GM18909 (cell line): ENCODE measurements around the gene AGAP1.

Experiments
- ATAC-seq: cut with Tn5 transposase; IDR thresholded peaks from one replicate; pipeline ENCODE4 v1.9.1; 2021; ENCODE audit warnings: mild to moderate bottlenecking; ENCODE audit not compliant: unreplicated experiment, poor library complexity

The AGAP1 gene

DNA sequence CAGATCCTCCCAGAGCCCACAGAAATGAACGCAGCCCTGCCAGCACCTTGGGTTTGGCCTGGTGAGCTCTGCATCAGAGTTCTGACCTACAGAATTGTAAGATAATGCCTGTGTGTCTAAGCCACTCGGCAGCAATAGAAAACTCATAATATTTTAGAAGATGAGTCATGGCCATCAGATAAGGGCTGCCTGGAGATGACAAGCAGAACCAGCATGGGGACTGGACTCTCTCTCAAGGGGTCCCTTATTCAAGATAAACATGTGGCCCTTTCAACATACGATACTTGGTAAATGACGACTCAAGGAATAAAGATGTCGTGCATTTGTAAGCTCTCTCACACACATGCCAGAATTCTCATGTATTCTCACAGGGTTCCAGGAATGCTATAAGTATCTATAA, 8.5 kb upstream of the AGAP1 start:
- ATAC-seq: no peak

DNA sequence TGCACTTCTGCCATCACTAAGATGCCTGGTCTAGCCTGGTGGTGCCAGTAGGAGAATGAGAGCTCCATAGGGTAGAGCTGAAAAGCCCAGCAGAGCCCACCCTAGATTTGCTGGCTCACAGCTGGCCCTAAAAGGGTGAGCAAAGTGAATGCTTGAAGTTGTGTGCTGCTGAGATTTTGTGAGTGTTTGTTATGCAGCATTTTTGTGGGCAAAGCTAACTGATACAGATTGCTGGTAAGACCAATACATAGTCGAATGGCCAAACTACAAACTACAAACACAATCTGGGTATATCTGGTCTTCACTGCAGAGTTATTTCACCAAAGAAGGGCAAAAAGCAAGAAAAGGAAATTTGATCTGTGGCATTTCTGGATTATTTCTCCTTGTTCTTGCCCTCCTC, 7.1 kb upstream of the AGAP1 start:
- no peak for ATAC-seq

DNA sequence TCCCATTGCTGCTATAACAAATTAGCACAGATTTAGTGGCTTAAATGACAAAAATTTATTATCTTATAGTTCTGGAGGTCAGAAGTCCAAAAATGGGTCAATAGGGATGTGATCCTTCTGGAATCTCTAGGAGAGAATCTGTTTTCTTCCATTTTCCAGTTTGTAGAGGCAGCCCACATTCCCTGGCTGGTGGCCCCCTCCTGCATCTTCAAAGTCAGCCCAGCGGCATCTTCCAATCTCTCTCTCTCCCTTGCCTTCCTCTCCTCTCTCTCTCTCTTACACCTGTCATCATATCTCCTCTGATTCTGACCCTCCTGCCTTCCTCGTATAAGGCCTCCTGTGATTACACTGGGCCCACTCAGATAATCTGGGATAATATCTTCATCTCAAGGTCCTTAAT, 3.9 kb upstream of the AGAP1 start:
- ATAC-seq: no peak

DNA sequence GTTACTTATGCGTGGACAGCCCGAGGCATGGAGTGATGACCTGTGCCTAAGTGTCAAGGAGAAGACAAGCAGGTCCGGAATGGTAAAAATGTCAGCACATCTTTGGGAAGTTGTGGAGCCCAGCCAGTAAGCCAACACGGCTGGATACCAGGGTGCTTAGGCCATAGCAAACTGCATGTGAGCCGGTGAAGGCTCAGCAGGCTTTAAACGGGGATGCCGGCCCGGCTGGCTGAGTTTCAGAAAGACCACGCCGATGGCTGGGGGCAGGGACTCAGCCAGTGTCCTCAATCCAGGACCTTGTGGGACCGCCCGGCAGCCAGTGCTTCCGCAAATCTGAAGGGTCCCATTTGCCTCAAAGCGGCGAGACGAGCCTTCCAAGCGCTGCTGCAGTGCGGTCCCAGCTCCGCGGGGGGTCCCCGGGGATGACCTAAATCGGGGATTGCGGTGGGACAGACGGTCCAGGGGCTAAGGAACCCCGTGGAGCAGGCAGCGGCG, 946 bp upstream of the AGAP1 start:
- ATAC-seq: no peak

DNA sequence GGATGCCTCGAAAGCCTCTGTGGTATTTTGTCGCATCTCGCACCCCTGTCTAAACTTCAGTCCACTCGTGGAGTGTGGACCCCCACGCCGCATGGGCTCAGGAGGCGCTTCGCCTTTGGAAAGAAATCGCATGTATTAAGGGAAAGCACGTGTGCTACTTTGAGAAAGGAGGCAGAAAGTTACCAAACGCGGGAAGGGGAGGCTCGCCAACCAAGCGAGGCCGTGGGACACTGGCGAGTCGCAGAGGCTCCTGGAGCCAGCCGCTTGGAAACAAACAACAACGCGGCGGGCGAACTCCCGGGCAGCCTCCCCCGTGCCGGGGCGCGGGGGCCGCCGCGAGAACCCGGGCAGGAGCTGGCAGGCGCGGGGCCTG, 455 bp upstream of the AGAP1 start:
- ATAC-seq: no peak

DNA sequence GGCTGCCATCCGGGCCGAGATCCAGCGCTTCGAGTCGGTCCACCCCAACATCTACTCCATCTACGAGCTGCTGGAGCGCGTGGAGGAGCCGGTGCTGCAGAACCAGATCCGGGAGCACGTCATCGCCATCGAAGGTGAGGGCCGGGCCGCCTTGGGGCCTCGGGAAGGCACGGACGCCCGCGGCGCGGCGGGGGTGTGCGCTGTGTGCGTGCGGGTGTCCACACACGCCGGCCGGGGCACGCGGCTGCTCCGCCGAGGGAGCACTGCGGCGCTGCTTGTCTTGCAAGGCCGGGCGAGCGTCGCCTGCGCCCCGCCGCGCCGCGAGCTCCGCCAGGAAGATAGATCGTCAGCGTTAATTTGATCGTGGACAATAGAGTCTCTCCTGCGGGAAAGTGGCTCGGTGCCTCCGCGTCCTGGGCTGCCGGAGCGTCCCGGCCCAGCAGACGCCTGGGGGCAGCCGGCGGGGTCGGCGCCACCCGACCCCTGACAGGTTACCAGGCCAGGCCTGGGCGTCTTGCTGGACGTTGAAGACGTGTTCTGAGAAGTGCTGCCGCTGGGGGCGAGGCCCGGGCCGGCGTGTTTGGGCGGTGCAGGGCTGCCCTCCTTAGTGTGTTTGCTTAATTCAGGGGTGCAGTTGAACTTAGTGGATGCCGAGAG, 1.0 kb downstream of the AGAP1 start:
- ATAC-seq: no peak

DNA sequence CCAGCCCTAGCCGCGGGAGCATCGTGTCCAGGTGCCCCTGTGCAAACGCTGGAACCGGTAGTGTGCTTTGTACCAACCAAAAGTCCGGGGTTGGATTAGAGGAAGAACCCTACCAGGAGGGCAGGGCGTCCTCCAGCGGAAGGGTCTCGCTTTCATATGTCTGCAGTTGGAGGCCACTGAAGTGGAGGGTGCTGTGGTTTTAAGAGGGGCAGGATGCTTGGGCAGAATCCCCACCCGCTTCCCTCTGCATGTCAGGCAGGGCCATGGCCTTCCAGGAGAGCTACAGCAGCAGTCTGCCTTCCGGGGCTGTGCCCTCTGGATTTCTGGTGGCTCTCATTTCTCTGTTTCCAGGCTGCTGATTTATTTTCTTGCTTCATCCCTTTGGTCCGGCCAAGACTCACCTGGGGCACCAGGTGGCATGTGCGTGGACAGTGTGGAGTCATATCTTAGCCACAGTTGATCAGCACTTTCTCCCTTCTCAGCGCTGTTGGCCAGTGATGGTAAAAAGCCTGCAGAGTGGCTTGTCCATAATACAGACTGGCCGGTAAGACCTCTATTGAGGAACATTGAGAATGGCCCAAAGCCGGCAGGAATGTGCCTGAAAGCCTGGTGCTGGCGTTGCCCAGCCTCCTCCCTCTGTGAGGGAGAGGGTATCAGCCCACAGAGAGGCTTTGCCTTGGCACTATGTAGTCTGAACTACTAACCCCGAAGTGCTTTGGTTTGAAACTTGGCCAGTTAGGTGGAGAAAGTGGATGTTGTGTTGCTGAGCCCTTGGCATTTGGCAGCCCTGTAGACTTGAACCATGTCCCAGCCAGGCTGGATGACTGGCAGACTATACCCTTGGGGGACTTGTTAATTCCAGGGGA, 1.8 kb downstream of the AGAP1 start:
- no peak for ATAC-seq

DNA sequence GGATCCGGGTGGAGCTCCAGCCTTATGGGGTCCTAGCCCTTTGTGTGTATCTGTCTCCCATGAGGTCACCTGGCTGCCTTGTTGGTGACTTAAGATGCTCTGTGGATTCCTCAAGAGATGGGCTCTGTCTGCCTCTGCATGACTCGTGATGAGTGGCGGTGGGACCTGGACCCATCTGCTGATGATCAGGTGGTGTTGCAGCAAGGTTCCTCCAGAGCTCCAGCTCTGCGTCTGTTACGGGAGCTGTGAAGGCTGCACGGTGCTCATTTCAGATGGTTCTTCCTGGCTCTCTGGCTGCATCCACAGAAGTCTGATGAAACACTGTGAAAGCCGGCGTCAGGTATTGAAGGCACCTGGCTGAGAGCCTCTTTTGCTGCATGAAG, 2.4 kb downstream of the AGAP1 start:
- ATAC-seq: no peak

DNA sequence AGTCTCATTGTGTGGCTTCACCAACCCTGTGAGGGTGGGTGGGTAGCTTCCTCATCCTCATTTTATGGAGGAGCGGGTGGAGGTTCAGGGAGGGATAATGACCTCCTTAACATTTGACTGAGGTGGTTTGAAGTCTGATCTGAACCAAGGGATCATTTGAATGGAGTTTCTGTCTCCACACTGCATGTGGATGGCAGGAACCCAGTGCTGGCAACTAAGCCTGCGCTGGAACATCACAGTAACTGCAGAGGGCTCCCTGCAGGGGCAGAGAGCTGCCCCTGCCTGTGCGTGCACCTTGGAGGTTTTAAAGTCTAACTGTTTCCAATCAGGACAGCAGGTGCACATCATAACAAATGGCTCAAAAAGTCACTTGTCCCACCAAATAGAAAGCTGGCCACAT, 3.3 kb downstream of the AGAP1 start:
- no peak for ATAC-seq

DNA sequence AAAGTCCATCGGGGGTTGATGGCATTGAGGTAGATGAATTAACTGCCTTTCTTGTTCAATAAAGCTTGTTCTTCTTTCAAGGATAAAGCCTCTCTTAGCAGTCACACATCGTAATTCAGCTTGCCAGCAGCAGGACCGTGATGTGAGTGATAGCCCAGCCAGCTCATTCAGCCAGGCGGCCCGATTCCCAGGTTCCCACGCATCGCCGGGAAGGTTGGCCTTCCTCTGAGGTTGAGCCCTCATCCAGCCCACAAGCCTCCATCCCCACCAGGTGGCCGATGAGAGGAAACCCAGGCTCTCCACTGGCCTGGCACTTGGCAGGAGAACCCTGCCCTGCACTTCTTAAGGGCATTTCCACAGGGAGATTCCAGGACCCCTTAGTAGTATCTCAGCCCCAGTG, 4.7 kb downstream of the AGAP1 start:
- no peak for ATAC-seq

DNA sequence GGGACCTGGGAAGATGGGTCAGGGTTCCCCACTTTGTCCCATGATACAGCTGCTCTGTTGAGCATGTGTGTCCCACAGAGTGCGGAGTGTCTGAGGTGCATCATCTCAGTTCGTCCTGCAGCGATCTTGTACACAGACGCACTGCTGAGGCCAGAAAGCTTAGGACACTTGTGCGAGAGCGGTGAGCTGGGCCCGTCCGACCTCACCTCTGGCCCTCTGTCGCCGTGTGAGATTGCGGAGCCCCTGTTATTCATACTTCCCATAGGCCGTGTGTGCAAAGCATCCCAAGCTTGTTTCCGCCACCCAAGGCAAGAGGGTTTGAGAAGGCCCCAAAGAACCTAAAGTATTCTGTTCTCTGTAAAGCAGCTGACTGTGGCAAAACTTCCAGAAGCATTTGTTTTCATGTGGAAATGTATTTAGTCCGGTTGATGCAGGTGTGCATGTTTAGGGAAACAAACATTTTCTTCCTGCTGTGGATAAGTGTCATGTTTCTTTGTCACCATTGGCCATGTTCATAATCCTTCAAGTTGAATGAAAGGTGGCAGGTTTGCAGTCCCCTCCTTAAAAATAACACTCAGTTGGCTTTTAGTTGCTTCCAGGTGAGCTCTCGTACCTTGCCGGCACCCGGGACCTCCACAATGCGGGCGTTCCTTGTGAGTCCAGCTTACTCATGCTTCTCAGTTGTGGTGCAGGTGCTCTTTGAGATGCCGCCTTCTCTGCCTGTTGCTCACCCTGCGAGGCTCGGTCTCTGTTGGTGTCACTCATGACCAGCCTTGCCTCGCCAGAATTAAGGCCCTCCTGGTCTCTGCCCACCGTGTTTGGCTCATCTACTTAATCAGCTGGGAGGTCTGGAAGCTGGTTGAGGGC, 5.3 kb downstream of the AGAP1 start:
- no peak for ATAC-seq

DNA sequence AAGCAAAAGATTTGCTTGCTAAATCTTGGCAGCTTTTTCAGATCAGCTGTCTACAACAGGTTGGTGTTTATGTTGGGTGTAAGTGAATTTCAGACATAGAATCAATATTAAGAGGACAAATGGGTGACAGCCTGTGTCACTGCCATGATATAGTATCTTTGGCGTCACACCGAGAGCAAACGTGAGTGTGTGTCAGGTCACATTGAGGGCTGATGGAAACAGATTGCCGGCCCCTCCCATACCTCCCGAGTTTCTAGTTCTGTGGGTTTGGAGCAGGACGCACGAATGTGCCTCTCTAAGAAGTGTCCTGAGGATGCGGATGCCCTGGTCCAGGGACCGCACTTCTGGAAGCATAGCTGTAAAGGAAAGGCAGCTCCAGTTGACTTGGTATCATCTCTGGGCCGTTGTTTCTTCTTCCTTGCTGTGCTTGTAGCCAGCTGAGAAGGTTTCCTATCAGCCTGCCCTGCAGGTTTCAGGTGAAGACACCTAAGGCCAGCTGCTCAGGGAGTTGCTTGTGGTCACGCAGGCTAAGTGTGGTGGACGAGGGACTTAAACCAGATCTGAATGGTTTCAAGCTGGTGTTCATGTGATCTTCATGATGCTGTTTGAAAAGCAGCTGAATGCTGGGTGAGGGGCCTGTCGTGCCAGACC, 6.4 kb downstream of the AGAP1 start:
- no peak for ATAC-seq

DNA sequence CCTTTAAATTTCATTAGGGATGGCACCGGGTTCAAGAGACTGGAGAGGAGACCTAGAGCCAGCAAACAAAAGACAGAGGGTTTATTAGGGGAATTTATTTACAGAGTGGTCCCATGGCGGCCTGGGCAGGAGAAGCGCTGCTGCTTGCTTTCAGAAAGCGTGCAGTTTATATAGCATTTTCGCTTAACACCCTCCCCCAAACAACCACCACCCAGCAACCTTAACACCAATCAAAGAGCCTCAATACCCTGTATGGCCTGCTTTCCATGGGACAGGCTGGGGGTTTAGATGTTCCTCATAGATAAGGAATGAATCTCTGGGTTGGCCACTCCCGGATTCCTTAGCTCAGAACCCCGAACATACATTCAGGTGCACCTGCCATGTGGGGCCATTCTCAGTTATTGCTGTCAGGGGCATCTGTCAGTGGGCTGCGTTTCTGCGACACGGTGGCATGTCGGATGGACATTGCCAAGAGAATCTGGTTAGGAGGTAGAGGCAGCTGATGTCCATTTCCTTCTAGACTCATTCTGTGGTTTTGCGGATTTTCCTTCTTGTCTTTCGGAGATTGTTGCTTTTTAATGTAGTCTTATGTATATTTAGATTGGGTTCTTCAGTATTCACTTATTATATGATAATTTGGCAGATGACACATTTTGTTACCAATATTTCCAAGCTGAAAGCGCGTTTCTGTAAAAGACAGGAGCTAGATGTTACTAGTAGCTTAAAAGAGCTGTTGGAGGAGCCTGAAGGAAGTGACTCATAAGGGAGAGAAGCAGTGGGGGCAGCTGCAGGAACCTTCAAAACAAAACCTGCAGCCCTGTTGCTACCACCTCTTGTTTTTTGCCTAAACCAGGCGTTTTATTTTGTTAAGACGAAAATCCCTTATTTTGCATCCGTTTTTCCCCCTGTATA, 7.2 kb downstream of the AGAP1 start:
- ATAC-seq: no peak

DNA sequence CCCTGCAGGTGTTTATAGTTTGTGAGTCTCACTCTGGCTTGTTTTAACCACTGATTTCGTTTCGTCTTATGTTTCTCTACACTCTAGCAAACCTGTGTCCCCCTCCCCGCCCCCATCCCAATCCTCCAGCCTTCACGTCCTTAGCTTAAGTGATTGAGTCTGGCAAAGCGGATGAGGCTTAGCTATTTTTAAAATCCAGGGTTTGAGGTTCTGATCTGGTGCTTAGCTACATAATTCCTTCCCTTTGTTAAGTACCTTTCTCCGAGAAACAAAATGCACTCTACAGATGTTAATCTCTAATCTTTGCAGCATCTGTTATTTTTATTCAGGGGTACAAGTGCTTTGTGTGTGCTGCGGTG, 7.8 kb downstream of the AGAP1 start:
- no peak for ATAC-seq

DNA sequence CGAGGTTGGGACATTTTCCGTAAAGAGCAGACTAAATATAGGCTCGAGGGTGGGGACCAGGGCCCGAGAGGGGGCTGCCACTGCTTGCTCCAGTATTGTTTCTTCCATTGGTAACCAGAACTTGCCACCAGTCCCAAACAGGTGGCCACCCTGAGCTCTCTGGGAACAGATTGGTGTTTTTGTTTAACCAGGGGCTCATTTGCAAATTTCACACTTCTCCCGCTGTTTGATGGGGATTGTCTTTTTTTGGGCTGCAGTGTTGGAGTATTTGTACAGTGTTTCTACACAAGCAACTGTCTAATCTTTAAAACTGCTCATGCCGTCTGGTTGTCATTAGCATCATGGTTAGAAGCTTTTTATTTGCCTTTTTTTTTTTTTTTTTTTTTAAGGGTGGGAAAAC, 8.5 kb downstream of the AGAP1 start:
- ATAC-seq: no peak

DNA sequence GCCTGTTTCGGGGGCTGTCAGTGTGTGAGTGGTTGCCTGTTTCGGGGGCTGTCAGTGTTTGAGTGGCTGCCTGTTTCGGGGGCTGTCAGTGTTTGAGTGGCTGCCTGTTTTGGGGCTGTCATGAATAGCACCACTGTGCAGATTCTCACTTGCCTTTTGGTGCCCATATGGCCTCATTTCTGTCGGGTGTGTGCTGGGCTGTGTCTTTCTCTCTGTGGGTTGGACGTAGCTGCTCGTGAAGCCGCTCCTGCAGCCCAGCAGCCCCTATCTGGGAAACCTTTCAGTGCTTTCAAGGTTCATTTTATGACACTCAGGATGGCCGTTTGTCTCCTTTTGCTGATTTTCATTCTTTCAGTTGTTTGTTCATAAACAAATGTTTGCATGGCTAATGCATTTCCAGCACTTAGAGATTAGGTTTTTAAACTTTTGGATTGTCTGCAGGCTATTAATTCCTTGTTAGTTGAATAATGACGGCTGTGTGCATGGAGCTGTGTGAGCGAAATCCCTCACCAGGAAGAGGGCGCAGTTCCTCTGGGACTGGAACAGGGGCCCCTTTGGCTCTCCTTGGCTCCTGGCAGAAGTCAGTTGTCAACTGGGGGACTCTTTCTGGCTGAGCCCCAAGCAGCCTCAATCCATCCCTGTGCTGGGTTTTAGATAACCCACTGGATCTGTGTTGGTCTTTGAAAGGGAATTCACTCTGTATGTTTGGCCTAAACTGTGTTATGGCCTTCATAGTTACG, 10.8 kb downstream of the AGAP1 start:
- ATAC-seq: no peak

DNA sequence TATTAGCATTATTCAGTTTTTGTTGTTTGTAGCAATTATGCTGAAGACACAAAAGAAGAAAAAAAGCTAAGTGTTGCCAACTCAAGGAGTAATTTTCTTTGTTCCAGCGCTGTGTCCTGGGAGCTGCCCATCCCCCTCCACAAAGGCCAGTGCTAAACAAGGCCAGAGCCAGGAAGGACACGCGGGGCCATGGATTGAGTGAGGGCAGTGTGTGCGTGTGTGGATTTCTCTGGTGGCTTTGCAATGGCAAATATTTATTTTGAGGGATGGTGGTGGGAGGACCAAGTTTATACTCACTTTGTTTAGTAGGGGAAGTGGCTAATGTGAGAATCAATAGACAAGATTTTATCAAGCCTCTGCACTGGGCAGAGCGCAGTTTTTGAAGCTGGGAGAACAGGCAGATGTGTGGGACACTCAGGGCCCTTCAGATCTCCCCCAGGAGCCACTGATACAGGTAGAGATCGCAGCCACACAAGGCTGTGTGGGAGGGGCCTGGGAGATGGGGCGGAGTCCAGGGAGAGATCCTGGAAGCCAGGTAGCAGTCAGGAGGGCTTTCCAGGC, 11.4 kb downstream of the AGAP1 start:
- no peak for ATAC-seq

DNA sequence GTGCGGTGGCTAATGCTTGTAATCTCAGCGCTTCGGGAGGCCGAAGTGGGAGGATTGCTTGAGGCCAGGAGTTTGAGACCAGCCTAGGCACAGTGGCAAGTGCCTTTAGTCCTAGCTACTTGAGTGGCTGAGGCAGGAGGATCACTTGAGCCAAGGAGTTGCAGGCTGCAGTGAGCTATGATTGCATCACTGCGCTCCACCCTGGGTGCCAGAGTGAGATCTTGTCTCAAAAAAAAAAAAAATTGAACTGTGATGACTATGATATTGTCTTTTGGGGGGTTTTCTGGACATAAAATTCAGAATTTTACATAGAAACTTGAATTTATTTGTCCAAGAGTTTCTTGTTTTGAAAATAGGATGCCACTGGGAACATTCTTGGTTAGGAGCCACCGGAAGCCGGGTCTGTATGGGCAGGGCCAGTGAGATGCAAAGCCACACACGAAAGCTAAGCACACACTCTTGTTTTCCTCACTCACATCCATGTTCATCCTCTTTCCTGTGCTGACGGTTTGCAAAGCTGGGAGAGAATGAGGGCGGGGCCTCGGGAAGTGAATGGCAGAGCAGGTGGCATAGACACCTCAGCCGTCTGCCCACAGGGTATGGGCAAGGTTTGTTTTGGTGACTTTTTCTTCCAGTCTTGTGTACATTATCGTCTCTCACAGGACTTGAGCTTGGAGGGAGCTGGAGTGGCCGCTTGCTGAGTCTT, 12.6 kb downstream of the AGAP1 start:
- ATAC-seq: no peak
